OCI-LY1 (cell line): ENCODE measurements around the gene TEAD1.

Source experiments
- CTCF ChIP-seq: fragments of 200-600 bp; sonication (generic), shearing (Covaris generic); IDR thresholded peaks from 2 replicates; pipeline ENCODE4 v1.5.1; 2017; ENCODE audit warnings: mild to moderate bottlenecking, antibody characterized with exemption, low read length, moderate library complexity, mixed read lengths
- EZH2 ChIP-seq: fragments of 200-600 bp; sonication (generic), shearing (Covaris generic); IDR thresholded peaks from 2 replicates; pipeline ENCODE4 v1.8.0; 2017; ENCODE audit warnings: borderline replicate concordance, mixed run types, mild to moderate bottlenecking, antibody characterized with exemption, low read length, moderate library complexity, mixed read lengths

- TF ChIP-seq CTCF: no peak
- TF ChIP-seq EZH2: no peak
These were observed 115.5 kb downstream of the TEAD1 start for GRCh38 chr11:12789596-12790215.
